CD4-positive, CD25-positive, alpha-beta regulatory T cell (primary cell): ENCODE data around the gene PRKD2. TPM values are rescaled to one million over a fixed set of nuclear protein-coding genes. Genes with fewer than 3 reads are reported as not detected.

Source experiments
- ATAC-seq, 2 donors: fragments of 150-1000 bp; cut with Tn5 transposase; one replicate each; pipeline ENCODE4 v1.10.0; 2021; ENCODE audit warnings: low read depth in 2 of 2, moderate number of reproducible peaks in 2 of 2, moderate library complexity in 1 of 2
- DNase-seq, 3 donors: peaks; one replicate each; pipeline versions ENCODE4 v3.0.0 to v3.0.0-alpha.2; 2012 to 2022; ENCODE audit warnings: mixed read lengths in 1 of 3
- H3K27ac ChIP-seq: one replicate; pipeline ENCODE4 v1.7.0; 2013; ENCODE audit warnings: mild to moderate bottlenecking, low read length; ENCODE audit not compliant: insufficient read depth, poor library complexity, severe bottlenecking
- H3K27me3 ChIP-seq: one replicate; pipeline ENCODE4 v1.7.0; 2013; ENCODE audit warnings: low read length; ENCODE audit not compliant: control insufficient read depth, insufficient read depth
- H3K36me3 ChIP-seq: one replicate; pipeline ENCODE4 v1.7.0; 2013; ENCODE audit warnings: mild to moderate bottlenecking, low read length, moderate library complexity; ENCODE audit not compliant: control insufficient read depth, insufficient read depth
- H3K4me1 ChIP-seq: 2 replicates; pipeline ENCODE4 v1.7.0; 2013; ENCODE audit warnings: mild to moderate bottlenecking, low read length; ENCODE audit not compliant: insufficient read depth, control insufficient read depth, poor library complexity, severe bottlenecking
- H3K4me3 ChIP-seq: one replicate; pipeline ENCODE4 v1.7.0; 2013; ENCODE audit warnings: low read depth, mild to moderate bottlenecking, low read length, moderate library complexity
- H3K9me3 ChIP-seq, 2 experiments: 1 replicate in 1 of 2; 2 replicates in 1 of 2; pipeline ENCODE4 v1.7.0; 2013; ENCODE audit warnings: low read length in 2 of 2, mild to moderate bottlenecking in 1 of 2, moderate library complexity in 1 of 2; ENCODE audit not compliant: control insufficient read depth in 2 of 2
- H3K27ac Mint-ChIP-seq, 3 donors: one replicate each; pipeline ENCODE4 v1.8.0; 2020 to 2022; ENCODE audit warnings: mild to moderate bottlenecking in 3 of 3, mixed read lengths in 3 of 3, moderate library complexity in 2 of 3
- H3K27me3 Mint-ChIP-seq: one replicate; pipeline ENCODE4 v1.8.0; 2022; ENCODE audit warnings: mild to moderate bottlenecking, mixed read lengths
- H3K36me3 Mint-ChIP-seq: one replicate; pipeline ENCODE4 v1.8.0; 2020; ENCODE audit warnings: mixed read lengths
- H3K4me1 Mint-ChIP-seq, 4 donors: one replicate each; pipeline ENCODE4 v1.8.0; 2020 to 2022; ENCODE audit warnings: mixed read lengths in 4 of 4, mild to moderate bottlenecking in 1 of 4
- H3K4me3 Mint-ChIP-seq, 4 donors: one replicate each; pipeline ENCODE4 v1.8.0; 2020 to 2022; ENCODE audit warnings: mild to moderate bottlenecking in 4 of 4, mixed read lengths in 4 of 4, moderate library complexity in 3 of 4
- H3K9me3 Mint-ChIP-seq, 7 donors: one replicate each; pipeline ENCODE4 v1.8.0; 2020 to 2022; ENCODE audit warnings: mixed read lengths in 7 of 7, mild to moderate bottlenecking in 3 of 7, moderate library complexity in 2 of 7
- polyA plus RNA-seq, 4 donors: library from polyadenylated mRNA; unstranded; fragments of 300-500 nt; fragmentation: Illumina TruSeq; gene quantifications; one replicate each; pipeline ENCODE4 v1.2.3, GENCODE V29; 2021
- total RNA-seq: library from RNA; stranded (reverse); gene quantifications from one replicate; pipeline ENCODE4 v1.2.3, GENCODE V29; 2022

The PRKD2 gene
- total and polyA plus RNA-seq, 5 donors from 2014 or later = 37.0 to 171 (median 46.7) TPM

GRCh38 chr19:46739290-46739771, 22.4 kb upstream of the PRKD2 start:
- Histone ChIP-seq H3K4me1 (peaks cover 19% of the 10 kb centered on the region), H3K9me3 (no peaks in the 10 kb centered on the region), H3K27me3 (no peaks in the 10 kb centered on the region), H3K4me3 (no peak overlapping the region), H3K36me3 (peaks cover 36% of the 10 kb centered on the region), H3K27ac (no peak overlapping the region)
- Mint-ChIP-seq H3K27ac (peak overlapping the region in 2 of 3 donors; percentile 9 to 75), H3K36me3 (peaks cover 16% of the 10 kb centered on the region), H3K9me3 (peaks cover 0 to 2% (median 0%) of the 10 kb centered on the region in 7 donors), H3K27me3 (no peaks in the 10 kb centered on the region), H3K4me3 (no peak overlapping the region), H3K4me1 (peaks cover 8 to 45% (median 34%) of the 10 kb centered on the region in 4 donors)
- no peak for DNase-seq
- no peak for ATAC-seq

DNA sequence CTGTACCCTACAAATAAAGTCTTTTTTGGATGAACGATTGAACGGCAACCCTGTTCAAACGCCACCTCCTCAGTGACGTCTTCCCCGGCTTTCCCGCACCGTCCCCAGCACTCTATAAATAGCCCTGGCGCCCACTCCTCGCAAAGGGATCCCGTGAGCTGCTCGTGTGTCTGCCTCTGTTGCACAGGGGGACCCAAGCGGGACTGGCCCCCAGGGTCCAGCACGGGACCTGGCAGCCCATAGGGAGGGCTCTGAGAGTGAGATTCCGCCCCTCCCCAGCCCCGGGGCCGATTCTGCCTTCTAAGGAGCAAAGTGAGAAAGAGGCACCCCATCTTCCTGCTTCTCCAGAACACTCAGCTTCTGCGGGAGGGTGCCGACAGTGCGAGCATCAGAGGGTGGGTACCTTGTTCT, 20.9 kb upstream of the PRKD2 start:
- no peaks in the 10 kb centered on the region for H3K27me3 ChIP-seq
- no peak overlapping the region for H3K4me3 ChIP-seq
- no peaks in the 10 kb centered on the region for H3K9me3 ChIP-seq
- ATAC-seq (no peak), DNase-seq (no peak)
- peaks cover 52% of the 10 kb centered on the region for H3K36me3 ChIP-seq
- Mint-ChIP-seq H3K4me1 (peaks cover 8 to 32% (median 23%) of the 10 kb centered on the region in 4 donors), H3K27ac (no peak overlapping the region), H3K36me3 (peaks cover 22% of the 10 kb centered on the region), H3K9me3 (peaks cover 0 to 2% (median 0%) of the 10 kb centered on the region in 7 donors), H3K4me3 (no peak overlapping the region), H3K27me3 (no peaks in the 10 kb centered on the region)
- H3K4me1 ChIP-seq = peaks cover 4% of the 10 kb centered on the region
- H3K27ac ChIP-seq = no peak overlapping the region

GRCh38 chr19:46737298-46737654, 20.4 kb upstream of the PRKD2 start:
- Histone ChIP-seq H3K4me1 (peaks cover 3% of the 10 kb centered on the region), H3K27me3 (no peaks in the 10 kb centered on the region), H3K4me3 (no peak overlapping the region), H3K9me3 (no peaks in the 10 kb centered on the region), H3K36me3 (peaks cover 56% of the 10 kb centered on the region), H3K27ac (no peak overlapping the region)
- H3K36me3 Mint-ChIP-seq = peaks cover 21% of the 10 kb centered on the region
- peaks cover 0 to 2% (median 0%) of the 10 kb centered on the region in 7 donors for H3K9me3 Mint-ChIP-seq
- ATAC-seq = no peak
- peaks cover 8 to 30% (median 21%) of the 10 kb centered on the region in 4 donors for H3K4me1 Mint-ChIP-seq
- H3K4me3 Mint-ChIP-seq = no peak overlapping the region
- no peak overlapping the region for H3K27ac Mint-ChIP-seq
- no peak for DNase-seq
- no peaks in the 10 kb centered on the region for H3K27me3 Mint-ChIP-seq

- Mint-ChIP-seq H3K36me3 (peaks cover 22% of the 10 kb centered on the region), H3K9me3 (peaks cover 0 to 1% (median 0%) of the 10 kb centered on the region in 7 donors), H3K27ac (no peak overlapping the region), H3K4me1 (peaks cover 8 to 24% (median 20%) of the 10 kb centered on the region in 4 donors), H3K27me3 (no peaks in the 10 kb centered on the region), H3K4me3 (no peak overlapping the region)
- Histone ChIP-seq H3K36me3 (peaks cover 62% of the 10 kb centered on the region), H3K27me3 (no peaks in the 10 kb centered on the region), H3K9me3 (no peaks in the 10 kb centered on the region), H3K4me1 (no peaks in the 10 kb centered on the region), H3K4me3 (no peak overlapping the region), H3K27ac (no peak overlapping the region)
- DNase-seq (no peak), ATAC-seq (no peak)
These were observed 19.8 kb upstream of the PRKD2 start for GRCh38 chr19:46736531-46737297.

DNA sequence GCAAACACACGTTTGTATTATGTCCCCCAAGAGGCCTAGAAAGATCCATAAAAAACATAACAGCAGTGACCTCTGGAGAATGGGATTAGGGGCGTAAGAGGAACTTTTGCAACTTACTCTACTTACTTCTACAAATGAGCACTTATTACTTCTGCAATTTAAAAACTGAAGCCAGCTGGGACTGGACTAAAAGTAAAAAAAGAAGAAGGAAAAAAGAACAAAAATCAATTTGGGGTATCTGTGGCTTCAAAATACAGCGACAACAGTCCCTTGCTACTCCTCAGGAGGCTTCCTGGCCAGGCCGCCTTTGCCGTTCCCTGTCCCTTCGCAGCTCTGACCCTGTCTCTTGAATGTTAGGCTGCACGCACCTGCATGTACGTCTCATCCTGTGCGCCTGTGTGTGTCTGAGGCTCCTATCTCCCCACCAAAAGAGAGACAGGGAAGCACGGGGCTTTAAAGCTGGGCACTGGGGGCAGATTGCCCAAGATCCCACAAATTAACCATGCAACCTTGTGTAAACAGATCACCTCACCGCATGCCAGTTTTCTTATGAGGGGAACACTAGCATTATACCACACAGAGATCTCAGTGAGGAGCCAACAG, 16.9 kb upstream of the PRKD2 start:
- H3K27ac ChIP-seq = no peak overlapping the region
- H3K4me3 ChIP-seq = no peak overlapping the region
- H3K36me3 ChIP-seq = peaks cover 83% of the 10 kb centered on the region
- no peak for ATAC-seq
- H3K9me3 Mint-ChIP-seq = no peaks in the 10 kb centered on the region
- H3K4me3 Mint-ChIP-seq = no peak overlapping the region
- DNase-seq = no peak
- H3K27me3 ChIP-seq = no peaks in the 10 kb centered on the region
- peak overlapping the region in 2 of 3 donors; percentile 48 to 76 for H3K27ac Mint-ChIP-seq
- no peaks in the 10 kb centered on the region for H3K27me3 Mint-ChIP-seq
- H3K36me3 Mint-ChIP-seq = peaks cover 35% of the 10 kb centered on the region
- no peaks in the 10 kb centered on the region for H3K4me1 ChIP-seq
- H3K4me1 Mint-ChIP-seq = peaks cover 0 to 10% (median 9%) of the 10 kb centered on the region in 4 donors
- H3K9me3 ChIP-seq = no peaks in the 10 kb centered on the region

- DNase-seq (no peak), ATAC-seq (no peak)
- Histone ChIP-seq H3K36me3 (peaks cover 76% of the 10 kb centered on the region), H3K4me1 (peaks cover 6% of the 10 kb centered on the region), H3K9me3 (no peaks in the 10 kb centered on the region), H3K27ac (no peak overlapping the region), H3K4me3 (no peak overlapping the region), H3K27me3 (no peaks in the 10 kb centered on the region)
- Mint-ChIP-seq H3K4me3 (no peak overlapping the region), H3K27ac (no peak overlapping the region), H3K9me3 (no peaks in the 10 kb centered on the region), H3K36me3 (peaks cover 35% of the 10 kb centered on the region), H3K27me3 (no peaks in the 10 kb centered on the region), H3K4me1 (peaks cover 0 to 14% (median 12%) of the 10 kb centered on the region in 4 donors)
These were observed 16.2 kb upstream of the PRKD2 start for GRCh38 chr19:46732966-46733689.

DNA sequence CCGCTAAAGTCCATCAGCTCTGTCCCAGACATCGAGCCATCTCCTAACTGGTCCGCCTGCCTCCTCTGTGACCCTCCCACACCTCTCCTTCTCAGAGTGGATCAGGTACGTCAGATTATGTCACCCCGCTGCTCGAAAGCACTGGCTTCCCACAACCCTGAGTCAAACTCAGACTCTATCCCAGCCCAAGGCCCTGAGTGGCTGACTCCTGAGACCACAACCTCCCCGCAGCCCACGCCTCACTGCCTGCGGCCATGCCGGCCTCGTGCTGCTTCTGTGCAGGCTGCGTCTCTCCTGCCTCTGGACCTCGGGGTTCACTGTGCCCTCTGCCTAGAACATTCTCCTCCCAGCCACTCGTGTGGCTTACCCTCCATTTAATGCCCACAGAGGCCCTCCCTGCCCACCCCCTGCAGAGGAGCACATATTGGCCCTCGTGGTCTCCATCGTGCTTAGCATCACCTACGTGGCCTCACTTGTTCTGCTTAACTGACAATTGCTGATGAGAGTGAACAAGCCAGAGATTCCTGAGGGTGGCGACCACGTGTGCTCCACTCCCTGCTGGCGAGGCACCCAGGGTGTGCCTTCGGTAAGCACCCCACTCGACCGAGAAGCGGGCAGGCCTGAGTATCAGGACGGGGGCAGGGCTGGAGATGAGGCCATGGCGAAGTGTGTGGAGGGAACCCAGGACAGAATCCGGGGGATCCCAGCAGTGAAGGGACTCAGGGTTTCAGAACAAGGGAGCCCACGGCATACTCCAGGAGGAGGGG, 15.4 kb upstream of the PRKD2 start:
- Histone ChIP-seq H3K27ac (no peak overlapping the region), H3K36me3 (peaks cover 70% of the 10 kb centered on the region), H3K4me3 (no peak overlapping the region), H3K9me3 (no peaks in the 10 kb centered on the region), H3K27me3 (no peaks in the 10 kb centered on the region), H3K4me1 (peaks cover 9% of the 10 kb centered on the region)
- H3K4me3 Mint-ChIP-seq = no peak overlapping the region
- no peak for ATAC-seq
- H3K27ac Mint-ChIP-seq = no peak overlapping the region
- peaks cover 29% of the 10 kb centered on the region for H3K36me3 Mint-ChIP-seq
- H3K9me3 Mint-ChIP-seq = no peaks in the 10 kb centered on the region
- DNase-seq = no peak
- H3K27me3 Mint-ChIP-seq = no peaks in the 10 kb centered on the region
- peaks cover 0 to 16% (median 13%) of the 10 kb centered on the region in 4 donors for H3K4me1 Mint-ChIP-seq
